Ovary (tissue), 3 donors: ENCODE results near the gene TCL1B.

ENCODE experiments used
- CTCF ChIP-seq, 3 donors: fragments of 450-650 bp in 2 of 3; fragments of 200-600 bp in 1 of 3; IDR thresholded peaks; one replicate each; pipeline versions ENCODE4 v1.5.1 to v1.8.0; 2016 to 2022; ENCODE audit warnings: antibody characterized with exemption in 3 of 3, mild to moderate bottlenecking in 1 of 3
- POLR2A ChIP-seq: fragments of 450-650 bp; IDR thresholded peaks from one replicate; pipeline ENCODE4 v1.6.1; 2017; ENCODE audit warnings: antibody characterized with exemption, mild to moderate bottlenecking, moderate library complexity
- donor health status: DM: no; HTN: no; CAD: no.

- TF ChIP-seq CTCF (IDR thresholded peaks at IDR 0.05) (no peak), POLR2A (no peak)
Observed at GRCh38 chr14:95652690-95653089, 33.5 kb upstream of the TCL1B start.
